T-cell (primary cell): ENCODE data around the gene NUP54. TPM values are rescaled to one million over a fixed set of nuclear protein-coding genes. Genes with fewer than 3 reads are reported as not detected.

ENCODE experiments used
- ATAC-seq, 4 experiments: fragments of 200-7000 bp in 3 of 4; fragments of 150-1000 bp in 1 of 4; cut with Tn5 transposase; replicated peaks in 1 of 4; 1 replicate in 3 of 4; 2 replicates in 1 of 4; pipeline ENCODE4 v1.10.0; 2021; ENCODE audit warnings: moderate library complexity in 3 of 4, mild to moderate bottlenecking in 2 of 4, moderate number of reproducible peaks in 1 of 4
- CTCF ChIA-PET, 2 donors: fragments of 300-600 bp; sonication (Branson Sonifier 250); formaldehyde crosslinking; loops; one replicate each; lab custom pipeline; 2022; ENCODE audit warnings: antibody characterized with exemption in 2 of 2; lab: Charles Lee
- POLR2A ChIA-PET, 2 donors: fragments of 300-600 bp; sonication (Branson Sonifier 250); formaldehyde crosslinking; loops; one replicate each; lab custom pipeline; 2022; ENCODE audit warnings: antibody characterized with exemption in 2 of 2; lab: Charles Lee
- DNase-seq, 35 experiments: peaks; one replicate each; pipeline versions ENCODE4 v3.0.0 to v3.0.0-alpha.2; 2013 to 2023
- H3K27ac ChIP-seq: one replicate; pipeline ENCODE4 v1.5.1; 2013; ENCODE audit warnings: low read length
- H3K27me3 ChIP-seq, 2 experiments: replicated peaks in 1 of 2; 1 replicate in 1 of 2; 2 replicates in 1 of 2; pipeline versions ENCODE4 v1.6.1 to v1.7.0; 2013; ENCODE audit warnings: low read length in 1 of 2, mixed read lengths in 1 of 2; ENCODE audit not compliant: control insufficient read depth in 2 of 2, insufficient read depth in 2 of 2; ENCODE audit errors: extremely low read depth in 1 of 2
- H3K36me3 ChIP-seq, 2 donors: 1 replicate in 1 of 2; 2 replicates in 1 of 2; pipeline versions ENCODE4 v1.6.1 to v1.7.0; 2013; ENCODE audit warnings: low read length in 1 of 2; ENCODE audit not compliant: control insufficient read depth in 2 of 2, insufficient read depth in 1 of 2; ENCODE audit errors: extremely low read depth in 1 of 2
- H3K4me1 ChIP-seq, 2 experiments: 1 replicate in 1 of 2; 2 replicates in 1 of 2; pipeline versions ENCODE4 v1.6.1 to v1.7.0; 2013; ENCODE audit warnings: low read length in 2 of 2, mixed read lengths in 1 of 2; ENCODE audit not compliant: insufficient read depth in 2 of 2, control insufficient read depth in 1 of 2; ENCODE audit errors: extremely low read depth in 1 of 2
- H3K4me3 ChIP-seq, 2 donors: 1 replicate in 1 of 2; 2 replicates in 1 of 2; pipeline versions ENCODE4 v1.5.1 to v1.7.0; 2013; ENCODE audit warnings: mild to moderate bottlenecking in 2 of 2, low read length in 1 of 2, moderate library complexity in 1 of 2; ENCODE audit not compliant: control insufficient read depth in 1 of 2; ENCODE audit errors: extremely low read depth in 1 of 2
- H3K9me3 ChIP-seq: 2 replicates; pipeline ENCODE4 v1.7.0; 2013
- H3K27ac Mint-ChIP-seq, 2 donors: one replicate each; pipeline ENCODE4 v1.8.0; 2020 to 2021; ENCODE audit warnings: mild to moderate bottlenecking in 2 of 2, mixed read lengths in 2 of 2
- H3K27me3 Mint-ChIP-seq, 2 donors: one replicate each; pipeline ENCODE4 v1.8.0; 2021 to 2022; ENCODE audit warnings: mixed read lengths in 2 of 2
- H3K36me3 Mint-ChIP-seq: one replicate; pipeline ENCODE4 v1.8.0; 2021; ENCODE audit warnings: mixed read lengths
- H3K4me1 Mint-ChIP-seq, 3 donors: one replicate each; pipeline ENCODE4 v1.8.0; 2020 to 2022; ENCODE audit warnings: mixed read lengths in 3 of 3, mild to moderate bottlenecking in 1 of 3
- H3K4me3 Mint-ChIP-seq, 3 donors: one replicate each; pipeline ENCODE4 v1.8.0; 2020 to 2022; ENCODE audit warnings: mild to moderate bottlenecking in 3 of 3, mixed read lengths in 3 of 3, moderate library complexity in 3 of 3
- H3K9me3 Mint-ChIP-seq, 3 donors: one replicate each; pipeline ENCODE4 v1.8.0; 2020 to 2022; ENCODE audit warnings: mixed read lengths in 3 of 3
- WGBS: methylation state at CpG from one replicate; pipeline ENCODE4 v1.1.5; 2013; ENCODE audit warnings: missing lambda C conversion rate; ENCODE audit not compliant: insufficient coverage; 5-methylcytosine and 5-hydroxymethylcytosine counted together
- total RNA-seq, 35 experiments: library from RNA in 6 of 35; stranded (reverse) in 6 of 35; fragments of 120-200 nt in 1 of 35; gene quantifications; one replicate each; pipeline versions ENCODE4 v1.2.1 to v1.2.4 and lab custom pipeline; 2013 to 2026

The NUP54 gene, protein sequence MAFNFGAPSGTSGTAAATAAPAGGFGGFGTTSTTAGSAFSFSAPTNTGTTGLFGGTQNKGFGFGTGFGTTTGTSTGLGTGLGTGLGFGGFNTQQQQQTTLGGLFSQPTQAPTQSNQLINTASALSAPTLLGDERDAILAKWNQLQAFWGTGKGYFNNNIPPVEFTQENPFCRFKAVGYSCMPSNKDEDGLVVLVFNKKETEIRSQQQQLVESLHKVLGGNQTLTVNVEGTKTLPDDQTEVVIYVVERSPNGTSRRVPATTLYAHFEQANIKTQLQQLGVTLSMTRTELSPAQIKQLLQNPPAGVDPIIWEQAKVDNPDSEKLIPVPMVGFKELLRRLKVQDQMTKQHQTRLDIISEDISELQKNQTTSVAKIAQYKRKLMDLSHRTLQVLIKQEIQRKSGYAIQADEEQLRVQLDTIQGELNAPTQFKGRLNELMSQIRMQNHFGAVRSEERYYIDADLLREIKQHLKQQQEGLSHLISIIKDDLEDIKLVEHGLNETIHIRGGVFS
- total RNA-seq (10 to 100 TPM; 39.5 to 88.9 (median 48.3) TPM), total RNA-seq (lab: John Stamatoyannopoulos, UW) (50.9 to 109 (median 68.9) reads per million in 29 experiments)
- total RNA-seq (2013): 48.3 TPM

DNA sequence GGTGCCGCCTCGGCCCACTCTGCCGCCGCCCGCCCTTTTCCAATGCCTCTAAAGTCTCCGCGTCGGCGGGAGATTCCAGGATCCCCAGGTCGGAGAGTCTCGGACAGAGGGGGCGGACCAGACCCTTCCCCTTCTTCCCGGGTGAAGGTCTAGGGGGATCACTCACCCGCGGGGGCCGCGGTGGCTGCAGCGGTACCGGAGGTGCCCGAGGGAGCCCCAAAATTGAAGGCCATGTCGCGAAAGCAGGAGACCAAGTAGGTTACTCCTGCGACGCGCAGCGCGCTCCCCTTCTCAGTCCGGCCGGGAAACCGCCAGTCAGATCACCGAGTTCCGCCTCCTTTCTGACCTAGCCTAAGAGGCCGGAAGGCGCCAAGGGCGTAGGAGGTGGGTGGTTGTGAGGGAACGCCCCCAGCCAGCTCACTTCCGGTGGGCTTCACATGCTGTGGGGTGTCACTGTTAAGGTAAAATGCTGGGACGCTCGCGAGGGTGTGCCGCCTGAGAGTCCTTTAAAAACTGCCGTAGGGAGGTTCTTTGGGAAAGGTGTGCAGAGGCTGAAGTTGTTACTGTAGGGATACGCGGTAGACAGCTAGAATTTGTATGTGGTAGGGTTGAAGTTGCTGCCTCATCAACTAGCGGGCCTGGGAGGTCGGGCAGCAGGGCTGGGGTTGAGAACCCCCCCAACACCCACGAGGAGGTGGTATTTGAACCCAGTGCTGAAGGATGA is at the start of gene NUP54:
NUP54 (minus strand) TSS at position 256 of the 724 bp plus-strand sequence; CDS start at position 233, 23 bp downstream.
- Histone ChIP-seq H3K36me3 (peaks cover 0 to 8% of the 10 kb centered on the region in 2 donors), H3K9me3 (no peaks in the 10 kb centered on the region), H3K27me3 (no peaks in the 10 kb centered on the region), H3K4me1 (peaks cover 18 to 27% of the 10 kb centered on the region in 2 experiments), H3K27ac (peak within 1 kb of the TSS; percentile 87), H3K4me3 (peak within 1 kb of the TSS; percentile 81 to 98)
- H3K9me3 Mint-ChIP-seq: no peaks in the 10 kb centered on the region
- ChIA-PET POLR2A (interaction anchor here in 1 of 2 donors (0.6 to 1.1 kb wide), 3 partner anchors 29 to 156 kb away, joined by 3 read pairs; partner anchors contain the start of gene SCARB2), CTCF (interaction anchor here (0.7 to 1.3 kb wide), 6 partner anchors 31 to 424 kb away, joined by 3 to 5 read pairs (median 3); partner anchors contain the start of genes SDAD1 (in 1 of the 2) and USO1 (in 1 of the 2))
- peaks cover 4% of the 10 kb centered on the region for H3K36me3 Mint-ChIP-seq
- under 1% methylated on average over 38 of the region's 47 CpGs for WGBS
- peak within 1 kb of the TSS; percentile 93 to 98 for H3K27ac Mint-ChIP-seq
- DNase-seq (peak; percentile 89 to 96 (median 93)), ATAC-seq (peak; percentile 99 to 100 (median 99))
- peak within 1 kb of the TSS; percentile 90 to 97 (median 95) for H3K4me3 Mint-ChIP-seq
- no peaks in the 10 kb centered on the region for H3K27me3 Mint-ChIP-seq
- peaks cover 43 to 56% (median 46%) of the 10 kb centered on the region in 3 donors for H3K4me1 Mint-ChIP-seq

DNA sequence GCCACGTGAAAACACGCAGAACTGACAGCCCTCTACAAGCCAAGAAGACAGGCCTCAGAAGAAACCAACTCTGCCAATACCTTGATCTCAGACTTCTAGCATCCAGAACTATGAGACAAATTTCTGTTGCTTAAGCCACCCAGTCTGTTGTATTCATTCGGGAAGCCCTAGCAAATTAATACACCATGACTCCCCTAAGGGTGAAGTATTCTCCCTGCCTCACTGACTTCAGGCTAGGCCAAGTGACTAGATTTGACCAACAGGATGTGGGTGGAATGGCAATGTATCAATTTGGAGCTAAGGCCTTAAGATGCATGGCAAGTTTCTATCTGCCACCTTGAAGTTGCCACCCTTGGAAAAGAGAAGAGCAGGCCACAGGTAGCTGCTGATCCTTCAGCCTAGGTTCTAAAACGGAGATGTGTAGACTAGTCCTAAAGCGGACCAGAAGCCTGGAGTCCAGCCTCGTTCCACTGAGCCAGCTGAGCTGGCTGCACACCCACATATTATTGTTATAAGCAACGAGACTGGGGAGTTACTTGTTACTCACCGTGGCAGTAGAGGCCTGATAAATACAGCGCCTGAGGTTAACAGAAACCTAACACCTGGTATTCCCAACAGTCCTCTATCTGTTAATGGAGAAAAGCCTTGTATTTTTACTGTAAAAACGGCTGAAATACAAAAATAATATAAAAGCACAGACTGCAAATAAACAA is 49.0 kb upstream of the NUP54 start:
- ATAC-seq (no peak), DNase-seq (no peak)
- Histone ChIP-seq H3K27me3 (no peaks in the 10 kb centered on the region), H3K4me1 (peaks cover 17 to 25% of the 10 kb centered on the region in 2 experiments), H3K36me3 (peaks cover 3 to 34% of the 10 kb centered on the region in 2 donors), H3K9me3 (no peaks in the 10 kb centered on the region), H3K4me3 (no peak overlapping the region), H3K27ac (no peak overlapping the region)
- Mint-ChIP-seq H3K4me3 (no peak overlapping the region), H3K9me3 (peaks cover 2 to 5% (median 2%) of the 10 kb centered on the region in 3 donors), H3K36me3 (peaks cover 39% of the 10 kb centered on the region), H3K27me3 (no peaks in the 10 kb centered on the region), H3K27ac (no peak overlapping the region), H3K4me1 (peaks cover 45 to 52% (median 49%) of the 10 kb centered on the region in 3 donors)
- CTCF ChIA-PET: no interaction called here
- 100% methylated on average over 1 of the region's 10 CpGs for WGBS
- POLR2A ChIA-PET: interaction anchor here in 1 of 2 donors (0.6 kb wide), 1 partner anchor 18 kb away, joined by 3 read pairs; no protein-coding TSS in a partner anchor

GRCh38 chr4:76196376-76196775 is 48.2 kb upstream of the NUP54 start:
- WGBS: no CpG with 5 or more reads among the region's 2 CpGs
- DNase-seq (no peak), ATAC-seq (no peak)
- ChIA-PET CTCF (no interaction called here), POLR2A (no interaction called here)
- Mint-ChIP-seq H3K4me1 (peaks cover 41 to 51% (median 49%) of the 10 kb centered on the region in 3 donors), H3K36me3 (peaks cover 47% of the 10 kb centered on the region), H3K9me3 (peaks cover 3 to 9% (median 6%) of the 10 kb centered on the region in 3 donors), H3K27ac (no peak overlapping the region), H3K27me3 (no peaks in the 10 kb centered on the region), H3K4me3 (no peak overlapping the region)
- Histone ChIP-seq H3K4me1 (peaks cover 17 to 25% of the 10 kb centered on the region in 2 experiments), H3K36me3 (peaks cover 3 to 38% of the 10 kb centered on the region in 2 donors), H3K9me3 (no peaks in the 10 kb centered on the region), H3K27me3 (no peaks in the 10 kb centered on the region), H3K4me3 (no peak overlapping the region), H3K27ac (no peak overlapping the region)

GRCh38 chr4:76195326-76195725 is 47.1 kb upstream of the NUP54 start:
- CTCF ChIA-PET: interaction anchor here in 1 of 2 donors (0.6 kb wide), 1 partner anchor 47 kb away, joined by 3 read pairs; the partner anchor contains the start of gene NUP54
- no peak overlapping the region for H3K4me3 Mint-ChIP-seq
- Histone ChIP-seq H3K9me3 (no peaks in the 10 kb centered on the region), H3K36me3 (peaks cover 3 to 38% of the 10 kb centered on the region in 2 donors), H3K27me3 (no peaks in the 10 kb centered on the region), H3K27ac (no peak overlapping the region), H3K4me3 (no peak overlapping the region), H3K4me1 (peaks cover 17 to 22% of the 10 kb centered on the region in 2 experiments)
- peaks cover 3 to 9% (median 6%) of the 10 kb centered on the region in 3 donors for H3K9me3 Mint-ChIP-seq
- peaks cover 50% of the 10 kb centered on the region for H3K36me3 Mint-ChIP-seq
- no peaks in the 10 kb centered on the region for H3K27me3 Mint-ChIP-seq
- H3K27ac Mint-ChIP-seq: no peak overlapping the region
- ATAC-seq (no peak), DNase-seq (no peak)
- WGBS: 72% methylated on average over 3 of the region's 3 CpGs
- POLR2A ChIA-PET: no interaction called here
- peaks cover 31 to 41% (median 38%) of the 10 kb centered on the region in 3 donors for H3K4me1 Mint-ChIP-seq

GRCh38 chr4:76194325-76194724 is 46.1 kb upstream of the NUP54 start:
- Mint-ChIP-seq H3K4me1 (peaks cover 21 to 31% (median 28%) of the 10 kb centered on the region in 3 donors), H3K27ac (no peak overlapping the region), H3K9me3 (peaks cover 3 to 9% (median 6%) of the 10 kb centered on the region in 3 donors), H3K4me3 (no peak overlapping the region), H3K27me3 (no peaks in the 10 kb centered on the region), H3K36me3 (peaks cover 54% of the 10 kb centered on the region)
- ChIA-PET POLR2A (no interaction called here), CTCF (no interaction called here)
- H3K4me3 ChIP-seq: no peak overlapping the region
- no peaks in the 10 kb centered on the region for H3K9me3 ChIP-seq
- no peak overlapping the region for H3K27ac ChIP-seq
- no peaks in the 10 kb centered on the region for H3K27me3 ChIP-seq
- peaks cover 10 to 15% of the 10 kb centered on the region in 2 experiments for H3K4me1 ChIP-seq
- no CpG with 5 or more reads among the region's 2 CpGs for WGBS
- ATAC-seq (no peak), DNase-seq (no peak)
- H3K36me3 ChIP-seq: peaks cover 3 to 41% of the 10 kb centered on the region in 2 donors
